Stimulated activated CD8-positive, alpha-beta memory T cell treated with anti-CD3 and anti-CD28 coated beads, Interleukin-15, amount 100 ng/mL, for 1 hour (primary cell): ENCODE data around the gene BTBD19.
"Not testable (repeated sequence)": the region's sequence is repeated elsewhere in the genome, so short reads cannot be mapped to it uniquely, and the experiment has no call there.

ENCODE experiments used
- DNase-seq: peaks from one replicate; pipeline ENCODE4 v3.0.0-alpha.2; 2020; ENCODE audit warnings: low read depth

The BTBD19 gene

DNA sequence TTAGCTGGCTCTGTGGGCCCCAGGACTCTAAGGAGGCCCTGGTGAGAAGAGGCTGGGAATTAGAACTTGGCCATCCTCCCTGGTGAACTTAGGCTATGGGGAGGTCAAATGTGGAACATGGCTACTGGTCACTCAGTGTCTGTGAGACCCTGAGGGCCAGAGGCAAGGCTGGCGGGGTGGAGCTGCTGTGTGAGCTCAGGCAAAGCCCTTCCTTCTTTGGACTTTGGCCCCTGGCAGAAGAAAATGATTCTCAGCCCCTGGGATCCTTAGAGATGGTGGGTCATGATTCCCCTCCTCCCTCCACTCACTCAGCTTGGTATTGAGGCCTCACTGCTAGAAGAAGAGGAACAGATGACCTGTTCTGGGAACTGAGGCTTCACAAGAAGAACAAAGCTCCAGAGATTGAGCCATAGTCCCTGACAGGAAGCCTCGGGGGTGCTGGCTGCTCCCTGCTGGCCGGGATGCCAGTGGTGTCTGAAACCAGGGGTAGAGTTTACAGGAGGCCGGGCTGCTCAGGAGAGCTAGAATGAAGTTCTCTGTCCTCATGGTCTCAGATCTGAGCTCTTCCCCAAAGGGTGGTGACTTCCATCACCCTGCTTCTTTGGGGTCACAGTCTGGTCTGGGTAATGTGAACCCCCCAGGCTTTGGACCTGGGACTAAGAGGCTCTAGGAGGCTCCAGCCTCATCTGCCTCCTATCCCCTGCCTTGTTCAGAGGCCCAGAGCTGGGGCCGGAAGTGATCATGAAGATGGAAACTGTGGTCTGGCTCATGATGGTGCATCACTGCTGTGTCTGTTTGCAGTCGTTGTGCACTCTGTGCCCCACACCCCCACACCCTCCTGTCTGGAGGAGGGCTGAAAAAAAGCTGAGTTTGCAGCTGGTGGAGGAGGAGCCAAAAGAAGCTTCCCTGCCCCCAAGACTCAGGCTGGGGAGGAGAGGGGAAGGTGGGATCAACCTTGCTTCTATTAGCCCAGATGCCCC is 905 bp downstream of the BTBD19 start:
- peak; percentile 69 for DNase-seq

DNA sequence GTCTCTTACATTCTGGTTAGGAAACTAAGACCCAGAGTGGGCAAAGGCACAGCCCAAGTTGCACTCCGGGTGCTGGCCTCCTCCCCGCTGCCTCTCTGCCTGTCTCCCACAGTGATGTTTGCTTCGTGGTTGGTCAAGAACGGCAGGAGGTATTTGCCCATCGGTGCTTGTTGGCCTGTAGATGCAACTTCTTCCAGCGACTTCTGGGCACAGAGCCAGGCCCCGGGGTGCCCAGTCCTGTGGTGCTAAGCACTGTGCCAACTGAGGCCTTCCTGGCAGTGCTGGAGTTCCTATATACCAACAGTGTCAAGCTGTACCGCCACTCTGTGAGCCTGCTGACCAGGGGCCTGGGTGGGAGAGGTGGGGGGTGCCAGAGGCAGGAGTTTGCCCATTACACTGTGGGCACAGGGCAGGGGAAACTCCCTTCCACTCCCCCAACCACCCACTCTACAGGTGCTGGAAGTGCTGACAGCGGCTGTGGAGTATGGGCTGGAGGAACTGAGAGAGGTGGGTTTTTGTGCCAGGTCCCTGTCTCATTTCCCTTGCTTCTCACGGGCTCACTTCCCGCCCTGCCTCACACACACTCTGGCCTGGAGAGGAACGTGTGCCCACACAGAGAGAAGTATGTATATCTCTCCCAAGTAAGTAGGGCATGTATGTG is 1.9 kb downstream of the BTBD19 start:
- DNase-seq = no peak

DNA sequence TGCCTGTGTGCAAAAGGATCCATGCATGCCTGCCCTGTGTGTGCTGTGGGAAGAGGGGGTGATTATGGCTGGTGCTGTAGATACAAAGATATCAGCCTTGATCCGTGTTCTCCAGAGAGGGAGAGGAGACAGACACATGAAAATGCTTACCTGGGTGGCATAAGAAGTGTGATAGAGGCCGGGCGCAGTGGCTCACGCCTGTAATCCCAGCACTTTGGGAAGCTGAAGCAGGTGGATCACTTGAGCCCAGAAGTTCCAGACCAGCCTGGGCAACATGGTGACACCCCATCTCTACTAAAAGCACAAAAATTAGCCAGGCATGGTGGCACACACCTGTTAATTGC is 2.4 kb downstream of the BTBD19 start:
- DNase-seq = not testable (repeated sequence)

DNA sequence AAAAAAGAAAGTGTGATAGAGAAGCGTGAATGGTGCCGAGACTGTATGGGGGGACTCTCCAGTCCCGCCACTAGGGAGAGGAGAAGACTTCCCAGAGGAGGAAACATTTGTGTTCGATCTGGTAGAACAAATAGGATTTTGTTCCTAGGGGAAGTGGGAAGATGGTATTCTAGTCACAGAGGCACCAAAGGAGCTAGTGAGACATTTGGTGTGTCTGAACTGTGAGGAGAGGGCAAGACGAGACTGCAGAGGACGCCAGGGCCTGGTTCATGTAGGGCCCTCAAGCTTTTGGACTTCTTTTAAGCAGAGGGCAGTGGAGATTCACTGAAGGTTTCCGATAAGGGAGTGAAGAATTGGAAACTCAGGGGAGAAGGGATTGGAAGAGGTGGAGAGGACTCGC is 2.9 kb downstream of the BTBD19 start:
- no peak for DNase-seq

DNA sequence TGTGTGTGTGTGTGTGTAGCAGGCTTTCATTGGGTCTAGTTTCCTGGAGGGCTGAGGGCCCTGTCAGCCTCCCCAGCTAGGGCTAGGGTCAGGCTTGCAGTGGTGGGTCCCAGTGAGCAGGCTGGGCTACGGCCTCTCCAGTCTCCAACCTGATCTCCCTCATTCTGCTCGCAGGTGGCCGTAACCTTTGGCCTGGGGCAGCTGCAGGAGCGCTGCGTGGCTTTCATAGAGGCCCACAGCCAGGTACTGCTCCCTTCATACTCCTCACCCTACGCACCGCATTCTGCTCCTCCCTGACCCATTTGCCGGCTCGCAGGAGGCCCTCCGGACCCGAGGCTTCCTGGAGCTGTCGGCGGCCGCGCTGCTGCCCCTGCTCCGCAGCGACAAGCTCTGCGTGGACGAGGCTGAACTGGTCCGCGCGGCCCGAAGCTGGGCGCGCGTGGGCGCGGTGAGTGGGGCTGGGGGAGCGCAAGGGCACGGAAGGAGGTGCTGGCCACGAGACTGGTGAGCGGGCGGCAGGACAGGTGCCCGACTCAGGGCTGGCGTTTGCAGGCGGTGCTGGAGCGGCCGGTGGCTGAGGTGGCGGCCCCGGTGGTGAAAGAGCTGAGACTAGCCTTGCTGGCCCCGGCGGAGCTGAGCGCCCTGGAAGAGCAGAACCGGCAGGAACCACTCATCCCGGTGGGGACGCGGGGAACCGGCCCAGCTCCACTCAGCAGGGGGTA is 4.7 kb downstream of the BTBD19 start:
- DNase-seq = no peak

DNA sequence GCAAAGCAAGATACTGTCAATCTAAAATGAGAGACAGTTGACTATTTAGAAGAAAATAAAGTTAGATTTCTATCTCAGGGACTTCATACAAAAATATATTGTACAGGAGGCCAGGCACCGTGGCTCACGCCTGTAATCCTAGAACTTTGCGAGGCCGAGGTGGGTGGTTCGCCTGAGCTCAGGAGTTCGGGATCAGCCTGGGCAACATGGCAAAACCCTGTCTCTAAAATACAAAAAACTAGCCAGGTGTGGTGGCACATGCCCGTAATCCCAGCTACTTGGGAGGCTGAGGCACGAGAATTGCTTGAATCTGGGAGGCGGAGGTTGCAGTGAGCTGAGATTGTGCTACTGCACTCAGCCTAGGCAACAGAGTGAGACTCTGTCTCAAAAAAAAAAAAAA is 7.6 kb downstream of the BTBD19 start:
- DNase-seq = not testable (repeated sequence)

DNA sequence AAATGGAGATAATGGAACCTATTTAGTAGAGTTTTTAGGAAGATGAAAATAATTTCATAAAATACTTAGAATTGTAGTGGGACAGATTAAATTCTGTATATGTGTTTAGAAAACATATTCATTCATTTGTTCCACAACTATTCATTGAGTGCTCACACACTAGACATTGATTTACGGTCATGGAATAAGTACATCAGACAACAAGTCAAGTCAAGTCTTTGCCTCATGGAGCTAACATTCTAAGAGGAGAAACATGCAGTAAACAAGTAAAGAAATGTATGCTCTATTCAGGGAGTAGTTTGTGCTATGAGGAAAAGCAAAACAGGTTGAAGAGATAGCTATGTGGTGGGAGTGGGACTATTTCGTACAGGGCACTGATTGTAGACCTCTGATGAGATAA is 9.0 kb downstream of the BTBD19 start:
- DNase-seq = no peak

DNA sequence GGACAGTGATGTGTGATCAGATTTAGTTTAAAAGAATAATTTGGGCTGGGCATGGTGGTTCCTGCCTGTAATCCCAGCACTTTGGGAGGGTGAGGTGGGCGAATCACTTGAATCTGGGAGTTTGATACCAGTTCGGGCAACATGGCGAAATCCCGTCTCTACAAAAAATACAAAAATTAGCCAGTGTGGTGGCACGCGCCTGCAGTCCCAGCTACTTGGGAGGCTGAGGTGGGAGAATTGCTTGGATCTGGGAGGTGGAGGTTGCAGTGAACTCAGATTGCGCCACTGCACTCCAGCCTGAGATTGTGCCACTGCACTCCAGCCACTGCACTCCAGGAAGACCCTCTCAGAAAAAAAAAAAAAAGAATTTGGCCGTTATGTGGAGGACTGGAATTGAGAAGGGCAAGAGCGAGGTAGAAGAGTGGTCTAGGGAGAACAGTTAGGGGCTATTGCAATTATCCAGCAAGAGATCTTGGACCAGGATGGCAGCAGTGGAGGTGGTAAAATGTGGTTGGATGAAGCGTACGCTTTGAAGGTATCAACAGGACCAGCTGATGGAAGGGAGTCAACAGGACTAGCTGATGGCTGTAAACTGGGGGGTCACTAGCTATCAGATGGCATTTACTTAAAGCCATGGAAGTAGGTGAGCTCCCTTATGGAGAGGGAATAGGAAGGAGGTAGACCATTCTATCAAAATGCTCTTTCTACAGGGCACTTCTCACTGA is 9.6 kb downstream of the BTBD19 start:
- no peak for DNase-seq

DNA sequence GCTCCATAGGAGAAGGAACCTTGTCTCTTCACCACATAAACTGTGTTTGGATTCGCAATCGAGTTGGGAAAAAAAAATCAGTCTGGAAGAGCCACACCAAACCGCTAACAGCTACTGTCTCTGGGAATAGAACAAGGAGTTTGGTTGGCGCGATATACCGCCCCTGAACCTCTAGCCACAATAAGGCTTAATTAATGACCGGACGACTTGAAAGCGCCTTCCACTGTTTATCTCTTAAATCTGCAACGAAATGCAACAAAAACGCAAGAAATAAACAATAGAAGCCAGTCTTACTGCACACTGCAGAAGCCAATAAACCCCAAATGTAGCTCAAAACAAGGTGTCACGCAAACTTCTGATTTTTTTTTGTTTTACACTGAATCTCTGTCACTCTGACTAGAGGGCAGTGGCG is 10.9 kb downstream of the BTBD19 start:
- DNase-seq = no peak

DNA sequence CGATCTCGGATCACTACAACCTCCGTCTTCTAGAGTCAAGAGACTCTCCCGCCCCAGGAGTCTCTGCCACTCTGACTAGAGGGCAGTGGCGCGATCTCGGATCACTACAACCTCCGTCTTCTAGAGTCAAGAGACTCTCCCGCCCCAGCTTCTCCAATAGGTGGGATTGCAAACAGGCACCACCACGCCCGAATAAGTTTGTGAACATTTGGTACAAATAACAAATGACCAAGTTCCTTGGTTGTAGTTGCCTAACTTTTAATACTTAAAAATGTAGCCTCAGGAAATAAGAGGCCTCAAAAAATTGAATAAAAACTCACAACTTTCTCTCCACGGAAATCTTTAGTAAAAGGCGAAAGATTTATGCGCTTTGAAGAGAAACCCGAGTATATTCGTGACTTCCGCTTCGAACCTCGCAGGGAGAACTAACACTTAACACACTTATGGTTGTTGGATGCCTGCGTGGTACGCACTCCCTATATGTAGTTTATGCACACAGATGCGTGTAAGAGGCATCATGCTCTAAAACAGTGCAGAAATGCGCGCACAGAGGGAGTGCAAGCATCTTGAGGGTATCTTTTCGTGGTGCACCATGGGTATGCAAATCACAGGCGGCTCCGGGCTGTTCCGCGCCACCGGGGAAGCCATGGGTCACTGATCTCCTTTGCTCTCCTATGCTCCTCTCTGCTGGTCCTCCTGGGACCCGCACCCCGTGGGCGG is 11.4 kb downstream of the BTBD19 start:
- peak; percentile 56 for DNase-seq

DNA sequence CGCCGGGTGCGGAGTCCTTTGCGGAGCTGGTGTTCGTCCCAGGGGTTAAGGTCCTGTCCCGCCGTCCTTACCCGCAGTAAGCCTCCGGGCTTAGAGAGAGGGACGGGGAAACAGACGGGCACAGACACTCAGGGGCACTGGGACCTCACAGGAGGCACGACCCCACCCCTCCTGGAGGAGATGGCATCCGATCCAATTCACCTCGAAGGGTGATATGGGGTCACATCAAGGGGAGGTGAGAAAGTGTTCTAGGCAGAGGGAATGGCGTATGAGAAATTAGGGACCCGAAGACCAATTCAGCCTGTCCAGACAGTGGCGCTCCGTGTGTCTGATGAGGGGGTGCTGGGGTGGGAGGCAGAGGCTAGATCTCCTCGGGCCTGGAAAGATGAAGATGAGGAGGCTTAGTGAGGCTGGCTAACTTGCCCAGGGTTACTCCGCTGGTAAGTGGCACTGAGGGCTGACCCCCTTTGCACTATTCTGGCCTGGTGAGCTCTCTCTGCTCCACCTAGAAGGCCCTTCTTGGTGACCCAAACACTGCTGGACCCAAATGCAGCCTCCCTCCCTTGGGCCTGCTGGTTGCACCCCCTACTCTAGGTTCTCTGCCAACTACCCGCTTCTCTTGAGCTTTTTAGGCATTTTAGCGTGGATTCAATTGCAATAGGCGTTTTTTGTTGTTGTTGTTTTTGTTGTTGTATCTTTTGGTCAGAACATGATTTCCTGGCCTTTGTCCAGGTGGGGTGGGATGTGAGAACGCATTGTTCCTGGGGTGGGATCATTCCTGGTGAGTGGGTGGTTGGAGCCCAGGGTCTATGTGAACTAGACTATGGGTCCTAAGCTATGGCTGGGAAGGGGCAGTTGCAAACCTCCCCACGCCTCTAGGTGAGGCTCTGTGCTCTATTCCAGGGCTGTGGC is 12.3 kb downstream of the BTBD19 start:
- no peak for DNase-seq

DNA sequence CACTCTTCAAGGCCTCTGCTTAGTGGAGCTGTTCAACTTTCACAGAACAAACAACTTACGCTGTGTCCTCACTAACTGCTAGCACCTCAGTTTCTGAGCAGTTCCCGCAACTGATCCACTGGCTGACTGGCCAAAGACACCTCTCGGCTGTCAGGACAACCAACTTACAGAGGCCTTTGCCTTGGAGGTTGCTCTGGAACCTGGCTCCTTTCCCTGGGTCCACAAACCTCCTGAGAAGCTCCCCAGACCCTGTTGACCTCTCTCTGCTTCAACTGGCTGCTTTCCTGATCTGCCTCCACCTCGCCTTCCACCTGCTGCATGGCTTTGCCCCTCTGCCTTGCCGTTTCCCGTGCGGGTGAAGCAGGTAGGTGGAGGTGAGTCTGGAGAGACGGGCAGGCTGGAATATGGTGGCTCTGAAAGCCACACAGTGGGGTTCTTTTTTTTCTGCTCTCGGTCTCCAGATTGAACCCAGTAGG is 13.0 kb downstream of the BTBD19 start:
- no peak for DNase-seq

DNA sequence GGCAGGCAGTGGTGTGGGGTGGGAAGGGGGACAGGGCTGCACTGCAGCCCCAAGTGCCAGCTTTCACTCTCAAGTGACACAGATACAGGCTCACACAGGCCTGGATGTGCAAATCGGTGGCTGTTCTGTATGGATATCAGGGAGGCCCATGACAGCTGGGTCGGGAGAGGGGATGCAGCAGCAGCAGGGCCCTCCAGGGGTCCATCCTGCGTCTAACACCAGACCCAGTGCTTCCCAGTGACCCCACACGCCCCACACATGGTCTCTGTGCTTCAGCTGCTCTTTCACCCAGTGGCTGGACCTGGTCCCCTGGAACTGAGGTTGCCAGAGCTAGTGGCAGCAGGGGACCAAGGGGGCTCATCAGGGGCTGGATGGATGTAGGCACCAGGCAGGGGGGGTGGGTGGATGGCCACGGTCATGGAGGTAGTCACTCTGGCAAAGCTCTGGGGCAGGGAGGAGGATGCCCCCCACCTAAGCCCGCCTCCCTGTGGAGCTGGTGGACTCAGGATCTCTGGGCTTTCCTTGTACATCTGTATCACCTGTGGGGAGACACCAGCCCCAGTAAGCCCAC is 13.9 kb downstream of the BTBD19 start:
- no peak for DNase-seq

DNA sequence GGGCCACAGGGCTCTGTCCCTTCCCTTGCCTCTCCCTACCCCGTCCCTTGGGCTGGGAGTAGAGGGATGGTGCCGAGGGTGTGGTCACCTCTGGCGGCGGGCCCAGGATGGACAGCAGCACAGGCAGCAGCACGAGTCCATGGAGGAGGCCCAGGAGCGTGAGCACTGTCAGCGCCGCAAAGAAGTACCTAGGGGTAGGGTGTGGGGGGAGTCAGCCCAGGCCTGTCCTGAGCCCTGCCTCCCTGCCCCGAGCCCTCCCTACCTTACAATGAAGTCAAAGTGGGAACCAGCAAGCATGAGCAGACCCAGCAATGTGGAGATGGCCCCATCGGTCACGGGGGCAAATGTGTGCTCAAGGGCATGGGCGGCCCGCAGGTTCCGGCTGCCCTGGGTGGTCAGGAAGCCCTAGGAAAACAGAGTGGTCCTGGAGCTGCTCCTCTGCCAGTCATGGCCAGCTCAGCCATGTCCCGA is 14.7 kb downstream of the BTBD19 start:
- DNase-seq = no peak

DNA sequence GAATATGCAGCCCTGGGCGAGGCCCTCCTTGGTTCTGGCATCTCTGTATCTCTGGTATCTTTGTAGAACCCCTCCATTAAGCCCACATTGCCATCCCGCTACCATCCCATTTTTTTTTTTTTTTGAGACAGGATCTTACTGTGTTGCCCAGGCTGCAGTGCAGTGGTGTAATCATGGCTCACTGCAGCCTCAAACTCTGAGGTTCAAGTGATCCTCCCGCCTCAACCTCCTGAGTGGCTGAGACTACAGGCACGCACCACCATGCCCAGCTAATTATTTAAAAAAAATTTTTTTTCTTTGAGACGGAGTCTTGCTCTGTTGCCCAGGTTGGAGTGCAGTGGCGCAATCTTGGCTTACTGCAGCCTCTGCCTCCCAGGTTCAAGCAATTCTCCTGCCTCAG is 16.1 kb downstream of the BTBD19 start:
- not testable (repeated sequence) for DNase-seq

DNA sequence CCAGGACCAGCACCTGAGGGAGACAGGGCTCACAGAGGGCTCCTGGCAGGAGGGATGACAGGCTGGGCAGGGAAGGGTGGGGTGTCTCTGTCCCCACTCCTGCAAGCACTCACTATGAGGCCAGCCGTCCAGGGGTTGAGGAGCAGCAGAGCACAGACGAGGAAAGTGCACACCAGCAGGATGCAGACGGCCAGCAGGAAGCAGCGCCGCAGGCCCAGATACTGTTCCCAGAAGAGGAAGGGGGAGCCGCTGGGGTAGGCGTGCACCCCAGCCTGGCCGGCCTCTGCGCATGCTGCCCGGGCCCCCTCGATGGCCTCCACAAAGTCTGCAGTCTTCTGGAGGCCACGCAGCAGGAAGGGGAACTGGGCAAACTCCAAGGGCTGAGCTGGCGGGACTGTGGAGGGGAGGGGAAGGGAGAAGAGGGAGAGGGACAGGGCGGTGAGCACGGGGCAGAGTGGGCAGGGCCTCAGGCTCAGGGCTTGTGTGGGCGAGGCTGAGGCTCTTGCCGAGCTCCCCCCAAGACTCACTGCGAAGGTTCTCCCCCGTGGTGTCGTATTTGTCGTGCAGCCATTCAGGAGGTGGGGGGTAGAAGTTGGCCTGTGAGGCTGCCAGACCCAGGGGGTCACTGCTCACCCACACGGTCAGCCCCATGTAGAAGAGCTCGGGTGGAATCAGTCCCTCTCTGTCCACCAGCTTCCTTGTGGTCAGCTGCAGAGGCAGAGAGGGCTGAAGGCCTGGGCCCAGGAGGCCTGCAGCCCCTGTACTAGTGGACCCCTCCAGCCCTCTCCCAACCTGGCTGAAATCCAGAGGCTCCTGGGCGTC is 18.3 kb downstream of the BTBD19 start:
- no peak for DNase-seq

DNA sequence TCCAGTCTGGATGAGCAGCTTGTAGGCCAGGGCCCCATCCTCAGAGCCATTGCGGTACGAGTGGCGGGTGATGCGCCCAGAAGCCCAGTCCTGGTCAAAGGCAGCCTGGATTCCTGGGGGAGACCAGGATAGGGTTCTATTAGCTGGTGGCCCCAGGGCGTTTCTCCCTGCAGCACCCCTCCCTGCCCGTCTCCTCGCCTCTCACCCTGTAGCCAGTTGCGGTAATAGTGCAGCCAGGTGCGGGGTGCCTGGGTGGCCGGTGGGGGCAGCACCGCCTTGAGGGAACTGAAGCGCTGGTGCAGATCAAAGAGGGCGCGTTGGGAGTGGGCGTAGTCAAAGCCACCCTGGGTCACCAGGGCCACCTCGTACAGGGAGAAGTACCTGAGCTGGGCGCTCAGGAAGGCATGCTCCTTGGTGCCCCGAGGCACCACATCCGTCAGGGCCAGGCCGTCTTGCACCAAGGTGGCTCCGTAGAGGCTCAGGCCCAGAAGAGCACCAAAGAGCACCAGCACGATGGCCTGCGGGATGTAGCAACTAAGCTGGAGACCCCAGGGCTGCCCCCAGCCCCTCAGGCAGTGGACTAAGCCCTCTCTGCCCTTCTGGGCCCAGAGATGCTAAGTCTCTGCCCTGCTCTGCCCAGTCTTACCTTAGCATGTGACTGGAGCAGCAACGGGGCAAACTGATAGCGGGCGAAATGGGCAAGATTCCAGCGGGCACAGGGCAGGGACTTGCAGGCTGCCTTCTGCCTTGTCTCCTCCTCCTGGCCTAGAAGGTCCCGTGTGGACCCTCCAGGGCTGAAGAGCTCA is 19.1 kb downstream of the BTBD19 start:
- no peak for DNase-seq
